HepG2 (cell line): Measurements from ENCODE around the gene NANOS1. TPM values are rescaled to one million over a fixed set of nuclear protein-coding genes. Genes with fewer than 3 reads are reported as not detected.

Experiments used
- ATAC-seq: fragments of 200-7000 bp; cut with Tn5 transposase; 3 replicates; pipeline ENCODE4 v1.9.1; 2020; ENCODE audit warnings: mild to moderate bottlenecking, moderate library complexity
- BruUV-seq: library from RNA; stranded (reverse); fragments of 400-500 nt; replicated peaks from 2 replicates; lab custom pipeline; 2021; lab: Mats Ljungman, UMichigan
- CTCF ChIA-PET: fragments of 300-600 bp; formaldehyde crosslinking; extraction: SDS; loops from one replicate; lab custom pipeline; 2021; ENCODE audit warnings: low total read pairs, inconsistent platforms, low intra/inter-chr PET ratio; lab: Yijun Ruan, JAX
- POLR2A ChIA-PET: fragments of 350-600 bp; sonication (Branson Sonifier 250); formaldehyde crosslinking; loops from one replicate; lab custom pipeline; 2020; ENCODE audit warnings: antibody characterized with exemption, inconsistent platforms; lab: Yijun Ruan, JAX
- DNase-seq: peaks from one replicate; pipeline ENCODE4 v3.0.0-alpha.2; 2015; ENCODE audit warnings: low spot score
- FAIRE-seq: peaks from 3 replicates; lab custom pipeline; 2011; peaks lifted over from hg19 to GRCh38; lab: Jason Lieb, UNC
- H2AFZ ChIP-seq: one replicate; pipeline ENCODE4 v1.6.1; 2011; ENCODE audit warnings: low read length, inconsistent platforms
- H3K27ac ChIP-seq: fragments of 300-600 bp; 3 replicates; pipeline ENCODE4 v1.8.0; 2011; ENCODE audit warnings: mixed run types, mild to moderate bottlenecking, mixed read lengths, low read length, inconsistent platforms; ENCODE audit not compliant: insufficient read depth; ENCODE audit errors: extremely low read length
- H3K27me3 ChIP-seq, 2 experiments: fragments of 200-600 bp in 1 of 2; 2 replicates in 1 of 2; 3 replicates in 1 of 2; pipeline versions ENCODE4 v1.6.0 to v1.8.0; 2011; ENCODE audit warnings: low read length in 2 of 2, mild to moderate bottlenecking in 2 of 2, moderate library complexity in 2 of 2, inconsistent platforms in 1 of 2; ENCODE audit not compliant: insufficient read depth in 2 of 2, control insufficient read depth in 1 of 2
- H3K36me3 ChIP-seq, 2 experiments: fragments of 200-600 bp in 1 of 2; replicated peaks in 1 of 2; 2 replicates in 1 of 2; 3 replicates in 1 of 2; pipeline versions ENCODE4 v1.5.1 to v1.8.0; 2011; ENCODE audit warnings: low read length in 2 of 2, inconsistent platforms in 1 of 2; ENCODE audit not compliant: insufficient read depth in 2 of 2, control insufficient read depth in 1 of 2
- H3K4me1 ChIP-seq: 2 replicates; pipeline ENCODE4 v1.5.1; 2012; ENCODE audit warnings: low read length, inconsistent platforms; ENCODE audit not compliant: insufficient read depth
- H3K4me2 ChIP-seq: 2 replicates; pipeline ENCODE4 v1.6.0; 2011; ENCODE audit warnings: low read depth, low read length, inconsistent platforms
- H3K4me3 ChIP-seq, 3 experiments: fragments of 200-600 bp in 1 of 3; sonication (generic), shearing (Covaris generic) in 1 of 3; replicated peaks in 1 of 3; 2 replicates each; pipeline ENCODE4 v1.5.1; 2011 to 2016; ENCODE audit warnings: low read length in 3 of 3, inconsistent platforms in 2 of 3, low read depth in 2 of 3, mild to moderate bottlenecking in 2 of 3, control low read depth in 1 of 3, mixed read lengths in 1 of 3; ENCODE audit not compliant: insufficient read depth in 1 of 3
- H3K79me2 ChIP-seq: one replicate; pipeline ENCODE4 v1.6.1; 2011; ENCODE audit warnings: low read length, inconsistent platforms; ENCODE audit not compliant: insufficient read depth
- H3K9ac ChIP-seq: 2 replicates; pipeline ENCODE4 v1.6.0; 2011; ENCODE audit warnings: mild to moderate bottlenecking, low read depth, low read length, inconsistent platforms; ENCODE audit not compliant: insufficient read depth
- H3K9me3 ChIP-seq: 2 replicates; pipeline ENCODE4 v1.5.1; 2012; ENCODE audit warnings: mild to moderate bottlenecking, low read length
- H4K20me1 ChIP-seq: 2 replicates; pipeline ENCODE4 v1.6.0; 2011; ENCODE audit warnings: inconsistent platforms, mild to moderate bottlenecking, low read length, moderate library complexity; ENCODE audit not compliant: insufficient read depth
- AGO2 ChIP-seq: fragments of 200-400 bp; formaldehyde crosslinking; optimal IDR thresholded peaks from 2 replicates; pipeline ENCODE3; 2017; ENCODE audit warnings: mild to moderate bottlenecking, low read depth, low read length, moderate library complexity
- CBX1 ChIP-seq: IDR thresholded peaks from one replicate; pipeline ENCODE4 v1.6.1; 2016; ENCODE audit warnings: antibody characterized with exemption, low read depth
- HOXA7 ChIP-seq: sonication (generic); formaldehyde crosslinking; IDR thresholded peaks from 2 replicates; pipeline ENCODE4 v1.8.1; 2022; ENCODE audit warnings: mild to moderate bottlenecking, missing genetic modification reagents, moderate library complexity
- KLF15 ChIP-seq: sonication (generic); formaldehyde crosslinking; IDR thresholded peaks from 2 replicates; pipeline ENCODE4 v1.8.1; 2023; ENCODE audit warnings: borderline replicate concordance, mild to moderate bottlenecking, inconsistent platforms, missing genetic modification reagents, mixed read lengths
- RAD51 ChIP-seq: fragments of 450-650 bp; IDR thresholded peaks from 2 replicates; pipeline ENCODE4 v1.6.1; 2016; ENCODE audit warnings: borderline replicate concordance
- RBM22 ChIP-seq: fragments of 200-400 bp; formaldehyde crosslinking; optimal IDR thresholded peaks from 2 replicates; pipeline ENCODE3; 2017; ENCODE audit warnings: mild to moderate bottlenecking, low read length, moderate library complexity
- TFDP1 ChIP-seq: IDR thresholded peaks from 2 replicates; pipeline ENCODE4 v1.6.1; 2016; ENCODE audit warnings: missing compliant biosample characterization, missing genetic modification reagents, borderline replicate concordance
- ZKSCAN5 ChIP-seq: sonication (generic); formaldehyde crosslinking; IDR thresholded peaks from 2 replicates; pipeline ENCODE4 v1.5.1; 2020; ENCODE audit warnings: mild to moderate bottlenecking, missing genetic modification reagents
- ZNF326 ChIP-seq: sonication (generic); formaldehyde crosslinking; IDR thresholded peaks from 2 replicates; pipeline ENCODE4 v1.4.0; 2020; ENCODE audit warnings: missing genetic modification reagents, borderline replicate concordance
- ZNF354B ChIP-seq: sonication (generic); formaldehyde crosslinking; IDR thresholded peaks from 2 replicates; pipeline ENCODE4 v1.8.0; 2022; ENCODE audit warnings: mild to moderate bottlenecking, missing genetic modification reagents
- ZNF496 ChIP-seq: sonication (generic); formaldehyde crosslinking; IDR thresholded peaks from 2 replicates; pipeline ENCODE4 v1.8.1; 2023; ENCODE audit warnings: mild to moderate bottlenecking, moderate library complexity, missing genetic modification reagents; ENCODE audit not compliant: insufficient replicate concordance
- ZNF552 ChIP-seq: sonication (generic); formaldehyde crosslinking; IDR thresholded peaks from 2 replicates; pipeline ENCODE4 v1.9.0; 2022; ENCODE audit warnings: missing genetic modification reagents, mild to moderate bottlenecking, borderline replicate concordance
- ZNF879 ChIP-seq: sonication (generic); formaldehyde crosslinking; IDR thresholded peaks from 2 replicates; pipeline ENCODE4 v1.8.1; 2023; ENCODE audit warnings: missing genetic modification reagents
- WGBS: methylation state at CpG from one replicate; pipeline ENCODE4 v1.1.6; 2017; ENCODE audit warnings: low lambda C conversion rate; 5-methylcytosine and 5-hydroxymethylcytosine counted together
- in situ Hi-C: cut with HindIII; loops from 2 replicates; pipeline ENCODE4 v1.10.0; 2017; ENCODE audit warnings: low pct_unique_long_range_greater_than_20kb; ENCODE audit not compliant: extremely low pct_ligation_motif_present
- intact Hi-C: fragments of 100-400 bp; cut with micrococcal nuclease; formaldehyde crosslinking; loops from one replicate; pipeline ENCODE4 v1.10.0; 2022; ENCODE audit not compliant: unreplicated experiment
- polyA plus RNA-seq, 8 experiments: library from polyadenylated mRNA; depleted of rRNA in 3 of 8; stranded (reverse) in 7 of 8; unstranded in 1 of 8; fragments of >200 nt; fragmentation: Illumina TruSeq in 4 of 8; extraction: Trizol in 4 of 8; gene quantifications; 2 replicates each; pipeline versions ENCODE4 v1.2.1 to v1.2.3, GENCODE V29; 2011 to 2016; ENCODE audit warnings: low read depth in 4 of 8, missing spikeins in 1 of 8, mixed read lengths in 1 of 8; ENCODE audit not compliant: insufficient read depth in 1 of 8
- total RNA-seq, 5 experiments: library from RNA; depleted of rRNA; stranded (reverse); fragments of >200 nt; fragmentation: Illumina TruSeq; extraction: Trizol; gene quantifications; 2 replicates each; pipeline ENCODE4 v1.2.3, GENCODE V29; 2016; ENCODE audit warnings: low read depth in 1 of 5
- TF ChIP-seq, protein P1 (sequence below): sonication (generic); formaldehyde crosslinking; IDR thresholded peaks from 2 replicates; pipeline ENCODE4 v1.4.0; 2020; ENCODE audit warnings: missing genetic modification reagents, low read depth, mild to moderate bottlenecking, borderline replicate concordance
- TF ChIP-seq, protein P2 (sequence below): sonication (generic); formaldehyde crosslinking; IDR thresholded peaks from 2 replicates; pipeline ENCODE4 v1.4.0; 2020; ENCODE audit warnings: mild to moderate bottlenecking, missing genetic modification reagents

NANOS1 gene
- total and polyA plus RNA-seq, 2 of the 13 experiments (the other 11 are each of a cell fraction or from before 2014, with no cell fraction given): 1.7 to 2.2 TPM

DNA sequence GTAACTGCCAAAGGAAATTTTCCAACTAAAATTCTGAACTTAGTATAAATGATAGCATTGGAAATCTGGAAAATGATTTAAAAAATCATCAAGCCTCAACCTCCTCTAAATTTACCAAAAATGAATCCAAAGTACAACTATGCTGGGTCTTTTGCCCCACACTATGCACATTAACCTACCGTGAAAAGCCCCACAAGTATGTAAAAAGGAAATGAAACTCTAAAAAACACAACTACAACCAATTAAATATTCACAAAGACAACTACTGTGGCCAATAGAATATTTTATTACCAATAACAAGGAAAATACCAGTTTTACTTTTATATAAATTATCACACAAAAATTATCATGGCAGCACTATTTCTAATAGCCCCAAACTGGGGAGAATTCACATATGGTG is 31.8 kb downstream of the NANOS1 start (continued):
- TF ChIP-seq ZKSCAN5: no peak
- TF ChIP-seq, protein P1, sequence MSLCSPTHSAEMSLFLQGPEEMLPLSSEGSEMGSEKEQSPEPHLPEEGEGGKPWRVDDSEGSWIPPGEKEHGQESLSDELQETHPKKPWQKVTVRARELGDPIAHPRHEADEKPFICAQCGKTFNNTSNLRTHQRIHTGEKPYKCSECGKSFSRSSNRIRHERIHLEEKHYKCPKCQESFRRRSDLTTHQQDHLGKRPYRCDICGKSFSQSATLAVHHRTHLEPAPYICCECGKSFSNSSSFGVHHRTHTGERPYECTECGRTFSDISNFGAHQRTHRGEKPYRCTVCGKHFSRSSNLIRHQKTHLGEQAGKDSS (CRISPR knock-in tag): no peak
- no peak for TF ChIP-seq RBM22
- no peak for TF ChIP-seq KLF15 (CRISPR knock-in tag)
- TF ChIP-seq, protein P2, sequence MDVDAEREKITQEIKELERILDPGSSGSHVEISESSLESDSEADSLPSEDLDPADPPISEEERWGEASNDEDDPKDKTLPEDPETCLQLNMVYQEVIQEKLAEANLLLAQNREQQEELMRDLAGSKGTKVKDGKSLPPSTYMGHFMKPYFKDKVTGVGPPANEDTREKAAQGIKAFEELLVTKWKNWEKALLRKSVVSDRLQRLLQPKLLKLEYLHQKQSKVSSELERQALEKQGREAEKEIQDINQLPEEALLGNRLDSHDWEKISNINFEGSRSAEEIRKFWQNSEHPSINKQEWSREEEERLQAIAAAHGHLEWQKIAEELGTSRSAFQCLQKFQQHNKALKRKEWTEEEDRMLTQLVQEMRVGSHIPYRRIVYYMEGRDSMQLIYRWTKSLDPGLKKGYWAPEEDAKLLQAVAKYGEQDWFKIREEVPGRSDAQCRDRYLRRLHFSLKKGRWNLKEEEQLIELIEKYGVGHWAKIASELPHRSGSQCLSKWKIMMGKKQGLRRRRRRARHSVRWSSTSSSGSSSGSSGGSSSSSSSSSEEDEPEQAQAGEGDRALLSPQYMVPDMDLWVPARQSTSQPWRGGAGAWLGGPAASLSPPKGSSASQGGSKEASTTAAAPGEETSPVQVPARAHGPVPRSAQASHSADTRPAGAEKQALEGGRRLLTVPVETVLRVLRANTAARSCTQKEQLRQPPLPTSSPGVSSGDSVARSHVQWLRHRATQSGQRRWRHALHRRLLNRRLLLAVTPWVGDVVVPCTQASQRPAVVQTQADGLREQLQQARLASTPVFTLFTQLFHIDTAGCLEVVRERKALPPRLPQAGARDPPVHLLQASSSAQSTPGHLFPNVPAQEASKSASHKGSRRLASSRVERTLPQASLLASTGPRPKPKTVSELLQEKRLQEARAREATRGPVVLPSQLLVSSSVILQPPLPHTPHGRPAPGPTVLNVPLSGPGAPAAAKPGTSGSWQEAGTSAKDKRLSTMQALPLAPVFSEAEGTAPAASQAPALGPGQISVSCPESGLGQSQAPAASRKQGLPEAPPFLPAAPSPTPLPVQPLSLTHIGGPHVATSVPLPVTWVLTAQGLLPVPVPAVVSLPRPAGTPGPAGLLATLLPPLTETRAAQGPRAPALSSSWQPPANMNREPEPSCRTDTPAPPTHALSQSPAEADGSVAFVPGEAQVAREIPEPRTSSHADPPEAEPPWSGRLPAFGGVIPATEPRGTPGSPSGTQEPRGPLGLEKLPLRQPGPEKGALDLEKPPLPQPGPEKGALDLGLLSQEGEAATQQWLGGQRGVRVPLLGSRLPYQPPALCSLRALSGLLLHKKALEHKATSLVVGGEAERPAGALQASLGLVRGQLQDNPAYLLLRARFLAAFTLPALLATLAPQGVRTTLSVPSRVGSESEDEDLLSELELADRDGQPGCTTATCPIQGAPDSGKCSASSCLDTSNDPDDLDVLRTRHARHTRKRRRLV (CRISPR knock-in tag): no peak
- TF ChIP-seq HOXA7 (CRISPR knock-in tag): no peak
- TF ChIP-seq CBX1: no peak
- no peak for TF ChIP-seq ZNF326

DNA sequence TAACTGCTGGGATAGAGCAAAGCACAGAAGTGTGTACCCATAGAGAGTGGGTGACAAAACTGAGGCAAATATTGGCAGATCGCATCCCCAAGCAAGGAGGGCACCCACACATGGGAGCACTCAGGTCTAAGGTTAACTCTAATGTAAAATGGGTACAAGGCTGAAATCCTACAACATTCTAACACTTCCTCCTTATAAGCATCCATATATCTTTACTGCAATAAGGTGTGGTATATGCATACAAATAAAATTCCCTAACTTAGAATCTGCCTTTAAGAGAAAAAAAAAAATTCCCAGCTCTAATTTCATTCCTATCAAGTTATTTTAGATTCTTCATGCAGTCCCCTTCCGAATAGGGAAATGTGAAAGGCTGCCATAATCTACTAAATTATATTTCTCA is 32.4 kb downstream of the NANOS1 start:
- WGBS: 94% methylated on average over 2 of the region's 2 CpGs
- Histone ChIP-seq H3K4me2 (no peak overlapping the region), H3K9me3 (no peaks in the 10 kb centered on the region), H2AFZ (no peak overlapping the region)
- TF ChIP-seq ZNF552 (CRISPR knock-in tag): no peak
- no peak for TF ChIP-seq RAD51
- no peak for TF ChIP-seq ZNF496
- TF ChIP-seq AGO2: peak; percentile 36
- TF ChIP-seq ZNF354B (CRISPR knock-in tag): no peak
- TF ChIP-seq ZNF879: no peak
- TF ChIP-seq TFDP1 (CRISPR knock-in tag): no peak
- TF ChIP-seq, all 625 proteins: peak for 1
- H3K4me1 ChIP-seq: no peaks in the 10 kb centered on the region
- ChIA-PET CTCF (no interaction called here), POLR2A (no interaction called here)
- no TSS peak for BruUV-seq
- FAIRE-seq (no peak), DNase-seq (no peak), ATAC-seq (no peak)
- in situ Hi-C loops (no loop called here), intact Hi-C loops (loop anchor here (2.0 kb wide), 1 partner anchor 15 kb away; no protein-coding TSS in a partner anchor)
- peaks cover 45 to 92% of the 10 kb centered on the region in 2 experiments for H3K36me3 ChIP-seq
- no peaks in the 10 kb centered on the region for H3K27me3 ChIP-seq
- H3K4me3 ChIP-seq: no peak overlapping the region
- no peaks in the 10 kb centered on the region for H4K20me1 ChIP-seq
- H3K27ac ChIP-seq: no peak overlapping the region
- H3K9ac ChIP-seq: no peak overlapping the region
- peaks cover 26% of the 10 kb centered on the region for H3K79me2 ChIP-seq
